HEK293 (cell line): ENCODE measurements around the gene KRT36.

ENCODE experiments used
- GLIS1 ChIP-seq: fragments of 450-650 bp; formaldehyde crosslinking; IDR thresholded peaks from 2 replicates; pipeline ENCODE4 v1.5.1; 2016; ENCODE audit warnings: missing biosample characterization, missing genetic modification characterization
- YY1 ChIP-seq: fragments of 450-650 bp; formaldehyde crosslinking; IDR thresholded peaks from 2 replicates; pipeline ENCODE4 v1.5.1; 2018; ENCODE audit warnings: missing biosample characterization, missing genetic modification characterization
- ZBTB21 ChIP-seq: fragments of 450-650 bp; formaldehyde crosslinking; IDR thresholded peaks from 2 replicates; pipeline ENCODE4 v1.5.1; 2017; ENCODE audit warnings: missing biosample characterization, missing genetic modification characterization
- TF ChIP-seq, protein P1 (sequence below): sonication (generic); formaldehyde crosslinking; IDR thresholded peaks from 2 replicates; pipeline ENCODE4 v1.8.1; 2022; ENCODE audit warnings: mild to moderate bottlenecking, moderate library complexity, missing genetic modification reagents
- TF ChIP-seq, protein P2 (sequence below): fragments of 450-650 bp; formaldehyde crosslinking; IDR thresholded peaks from 2 replicates; pipeline ENCODE4 v1.5.1; 2016; ENCODE audit warnings: missing biosample characterization, missing genetic modification characterization, borderline replicate concordance
- TF ChIP-seq, protein P3 (sequence below): fragments of 450-650 bp; formaldehyde crosslinking; IDR thresholded peaks from 2 replicates; pipeline ENCODE4 v1.5.1; 2016; ENCODE audit warnings: missing biosample characterization, missing genetic modification characterization, low read depth
- TF ChIP-seq, protein P4 (sequence below): fragments of 450-650 bp; formaldehyde crosslinking; IDR thresholded peaks from 2 replicates; pipeline ENCODE4 v1.5.1; 2016; ENCODE audit warnings: missing biosample characterization, missing genetic modification characterization

DNA sequence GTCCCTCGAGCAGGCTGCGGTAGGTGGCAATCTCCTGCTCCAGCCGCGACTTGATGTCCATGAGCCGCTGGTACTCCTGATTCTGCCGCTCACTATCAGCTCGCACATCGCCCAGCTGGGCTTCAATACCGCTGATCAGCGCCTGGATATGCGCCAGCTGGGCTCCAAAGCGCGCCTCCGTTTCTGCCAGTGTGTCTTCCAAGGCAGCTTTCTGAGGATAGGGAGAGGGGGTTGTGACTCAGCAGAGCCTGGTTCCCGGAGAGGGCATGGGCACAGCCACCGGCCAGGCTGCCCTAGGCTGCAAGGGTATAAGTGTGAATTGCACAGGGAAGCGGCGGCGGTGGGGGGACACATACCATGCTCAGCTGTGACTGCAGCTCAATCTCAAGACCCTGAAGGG is 34.1 kb upstream of the KRT36 start:
- TF ChIP-seq YY1 (tag by site-specific recombination) (no peak), GLIS1 (tag by site-specific recombination) (no peak), ZBTB21 (no peak)
- TF ChIP-seq, protein P1, sequence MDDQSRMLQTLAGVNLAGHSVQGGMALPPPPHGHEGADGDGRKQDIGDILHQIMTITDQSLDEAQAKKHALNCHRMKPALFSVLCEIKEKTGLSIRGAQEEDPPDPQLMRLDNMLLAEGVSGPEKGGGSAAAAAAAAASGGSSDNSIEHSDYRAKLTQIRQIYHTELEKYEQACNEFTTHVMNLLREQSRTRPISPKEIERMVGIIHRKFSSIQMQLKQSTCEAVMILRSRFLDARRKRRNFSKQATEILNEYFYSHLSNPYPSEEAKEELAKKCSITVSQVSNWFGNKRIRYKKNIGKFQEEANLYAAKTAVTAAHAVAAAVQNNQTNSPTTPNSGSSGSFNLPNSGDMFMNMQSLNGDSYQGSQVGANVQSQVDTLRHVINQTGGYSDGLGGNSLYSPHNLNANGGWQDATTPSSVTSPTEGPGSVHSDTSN, result no peak
- TF ChIP-seq, protein P2, sequence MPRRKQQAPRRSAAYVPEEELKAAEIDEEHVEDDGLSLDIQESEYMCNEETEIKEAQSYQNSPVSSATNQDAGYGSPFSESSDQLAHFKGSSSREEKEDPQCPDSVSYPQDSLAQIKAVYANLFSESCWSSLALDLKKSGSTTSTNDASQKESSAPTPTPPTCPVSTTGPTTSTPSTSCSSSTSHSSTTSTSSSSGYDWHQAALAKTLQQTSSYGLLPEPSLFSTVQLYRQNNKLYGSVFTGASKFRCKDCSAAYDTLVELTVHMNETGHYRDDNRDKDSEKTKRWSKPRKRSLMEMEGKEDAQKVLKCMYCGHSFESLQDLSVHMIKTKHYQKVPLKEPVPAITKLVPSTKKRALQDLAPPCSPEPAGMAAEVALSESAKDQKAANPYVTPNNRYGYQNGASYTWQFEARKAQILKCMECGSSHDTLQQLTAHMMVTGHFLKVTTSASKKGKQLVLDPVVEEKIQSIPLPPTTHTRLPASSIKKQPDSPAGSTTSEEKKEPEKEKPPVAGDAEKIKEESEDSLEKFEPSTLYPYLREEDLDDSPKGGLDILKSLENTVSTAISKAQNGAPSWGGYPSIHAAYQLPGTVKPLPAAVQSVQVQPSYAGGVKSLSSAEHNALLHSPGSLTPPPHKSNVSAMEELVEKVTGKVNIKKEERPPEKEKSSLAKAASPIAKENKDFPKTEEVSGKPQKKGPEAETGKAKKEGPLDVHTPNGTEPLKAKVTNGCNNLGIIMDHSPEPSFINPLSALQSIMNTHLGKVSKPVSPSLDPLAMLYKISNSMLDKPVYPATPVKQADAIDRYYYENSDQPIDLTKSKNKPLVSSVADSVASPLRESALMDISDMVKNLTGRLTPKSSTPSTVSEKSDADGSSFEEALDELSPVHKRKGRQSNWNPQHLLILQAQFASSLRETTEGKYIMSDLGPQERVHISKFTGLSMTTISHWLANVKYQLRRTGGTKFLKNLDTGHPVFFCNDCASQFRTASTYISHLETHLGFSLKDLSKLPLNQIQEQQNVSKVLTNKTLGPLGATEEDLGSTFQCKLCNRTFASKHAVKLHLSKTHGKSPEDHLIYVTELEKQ (tag by site-specific recombination), result no peak
- TF ChIP-seq, protein P3, sequence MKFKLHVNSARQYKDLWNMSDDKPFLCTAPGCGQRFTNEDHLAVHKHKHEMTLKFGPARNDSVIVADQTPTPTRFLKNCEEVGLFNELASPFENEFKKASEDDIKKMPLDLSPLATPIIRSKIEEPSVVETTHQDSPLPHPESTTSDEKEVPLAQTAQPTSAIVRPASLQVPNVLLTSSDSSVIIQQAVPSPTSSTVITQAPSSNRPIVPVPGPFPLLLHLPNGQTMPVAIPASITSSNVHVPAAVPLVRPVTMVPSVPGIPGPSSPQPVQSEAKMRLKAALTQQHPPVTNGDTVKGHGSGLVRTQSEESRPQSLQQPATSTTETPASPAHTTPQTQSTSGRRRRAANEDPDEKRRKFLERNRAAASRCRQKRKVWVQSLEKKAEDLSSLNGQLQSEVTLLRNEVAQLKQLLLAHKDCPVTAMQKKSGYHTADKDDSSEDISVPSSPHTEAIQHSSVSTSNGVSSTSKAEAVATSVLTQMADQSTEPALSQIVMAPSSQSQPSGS, result no peak
- TF ChIP-seq, protein P4, sequence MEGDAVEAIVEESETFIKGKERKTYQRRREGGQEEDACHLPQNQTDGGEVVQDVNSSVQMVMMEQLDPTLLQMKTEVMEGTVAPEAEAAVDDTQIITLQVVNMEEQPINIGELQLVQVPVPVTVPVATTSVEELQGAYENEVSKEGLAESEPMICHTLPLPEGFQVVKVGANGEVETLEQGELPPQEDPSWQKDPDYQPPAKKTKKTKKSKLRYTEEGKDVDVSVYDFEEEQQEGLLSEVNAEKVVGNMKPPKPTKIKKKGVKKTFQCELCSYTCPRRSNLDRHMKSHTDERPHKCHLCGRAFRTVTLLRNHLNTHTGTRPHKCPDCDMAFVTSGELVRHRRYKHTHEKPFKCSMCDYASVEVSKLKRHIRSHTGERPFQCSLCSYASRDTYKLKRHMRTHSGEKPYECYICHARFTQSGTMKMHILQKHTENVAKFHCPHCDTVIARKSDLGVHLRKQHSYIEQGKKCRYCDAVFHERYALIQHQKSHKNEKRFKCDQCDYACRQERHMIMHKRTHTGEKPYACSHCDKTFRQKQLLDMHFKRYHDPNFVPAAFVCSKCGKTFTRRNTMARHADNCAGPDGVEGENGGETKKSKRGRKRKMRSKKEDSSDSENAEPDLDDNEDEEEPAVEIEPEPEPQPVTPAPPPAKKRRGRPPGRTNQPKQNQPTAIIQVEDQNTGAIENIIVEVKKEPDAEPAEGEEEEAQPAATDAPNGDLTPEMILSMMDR, result no peak
